ENCODE results near the gene ARHGAP24.

DNA sequence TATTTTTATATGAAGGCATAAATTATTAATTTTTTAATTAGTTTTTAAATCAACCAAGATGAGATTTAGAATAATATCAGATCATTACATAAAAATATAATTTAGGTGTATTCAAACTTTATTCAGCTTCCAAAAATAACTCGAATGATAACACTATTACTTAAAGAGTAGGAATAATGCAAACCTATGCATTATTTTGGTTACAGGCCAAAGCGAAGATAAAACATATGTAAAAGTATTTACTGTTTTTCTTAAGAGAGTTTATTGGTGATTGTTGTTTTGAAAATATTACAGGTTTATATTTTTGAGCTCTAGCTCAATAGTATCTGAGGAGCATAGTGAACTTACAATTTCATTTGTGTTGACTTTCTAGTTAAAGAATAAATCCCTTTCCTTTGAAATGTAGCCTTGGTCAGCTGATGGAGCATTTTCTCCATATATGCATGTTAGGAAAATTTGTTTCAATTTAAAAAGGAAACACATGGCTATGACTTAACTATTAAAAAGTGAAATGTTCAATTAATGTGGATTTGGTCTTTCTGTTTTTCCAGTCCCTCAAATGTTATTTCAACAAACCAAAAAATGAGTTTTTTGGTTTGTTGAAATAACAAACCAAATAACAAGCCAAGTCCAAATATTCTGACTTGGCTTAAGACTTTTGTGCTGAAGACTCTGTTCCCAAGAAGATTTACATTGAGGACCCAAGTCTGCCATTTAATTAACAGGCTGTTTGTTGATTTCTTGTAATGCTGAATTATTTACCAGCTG is 346.9 kb downstream of the ARHGAP24 start:
- TF ChIP-seq POLR2A (IDR thresholded peaks at IDR 0.05) = no peak
- TF ChIP-seq, protein P1, sequence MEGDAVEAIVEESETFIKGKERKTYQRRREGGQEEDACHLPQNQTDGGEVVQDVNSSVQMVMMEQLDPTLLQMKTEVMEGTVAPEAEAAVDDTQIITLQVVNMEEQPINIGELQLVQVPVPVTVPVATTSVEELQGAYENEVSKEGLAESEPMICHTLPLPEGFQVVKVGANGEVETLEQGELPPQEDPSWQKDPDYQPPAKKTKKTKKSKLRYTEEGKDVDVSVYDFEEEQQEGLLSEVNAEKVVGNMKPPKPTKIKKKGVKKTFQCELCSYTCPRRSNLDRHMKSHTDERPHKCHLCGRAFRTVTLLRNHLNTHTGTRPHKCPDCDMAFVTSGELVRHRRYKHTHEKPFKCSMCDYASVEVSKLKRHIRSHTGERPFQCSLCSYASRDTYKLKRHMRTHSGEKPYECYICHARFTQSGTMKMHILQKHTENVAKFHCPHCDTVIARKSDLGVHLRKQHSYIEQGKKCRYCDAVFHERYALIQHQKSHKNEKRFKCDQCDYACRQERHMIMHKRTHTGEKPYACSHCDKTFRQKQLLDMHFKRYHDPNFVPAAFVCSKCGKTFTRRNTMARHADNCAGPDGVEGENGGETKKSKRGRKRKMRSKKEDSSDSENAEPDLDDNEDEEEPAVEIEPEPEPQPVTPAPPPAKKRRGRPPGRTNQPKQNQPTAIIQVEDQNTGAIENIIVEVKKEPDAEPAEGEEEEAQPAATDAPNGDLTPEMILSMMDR (IDR thresholded peaks at IDR 0.05) = no peak
